NCI-H345 treated with DMSO at 0.1 percent for 48 hours (cell line): Measurements from ENCODE around the gene ZNF827.
A peak's percentile ranks its signal among the peaks of the same experiment; 100 is the strongest.

Source experiments
- DNase-seq: peaks from one replicate; lab custom pipeline; 2025; ENCODE audit not compliant: unreplicated experiment; lab: John Stamatoyannopoulos, UW

Gene ZNF827

GRCh38 chr4:145722561-145722960 lies 216.1 kb downstream of the ZNF827 start:
- no peak for DNase-seq

- DNase-seq, result no peak
Measured at GRCh38 chr4:145720656-145721055, 218.0 kb downstream of the ZNF827 start.

GRCh38 chr4:145719752-145720624 lies 218.6 kb downstream of the ZNF827 start:
- DNase-seq, result no peak

GRCh38 chr4:145716661-145717200 lies 221.9 kb downstream of the ZNF827 start:
- no peak for DNase-seq

GRCh38 chr4:145716200-145716599 lies 222.4 kb downstream of the ZNF827 start:
- no peak for DNase-seq

- DNase-seq, result no peak
Measured at GRCh38 chr4:145709843-145710242, 228.8 kb downstream of the ZNF827 start.

GRCh38 chr4:145709336-145709735 lies 229.3 kb downstream of the ZNF827 start:
- DNase-seq, result peak; percentile 60
